Urinary bladder (tissue), 4 donors: ENCODE measurements around the gene ADTRP. TPM values are rescaled to one million over a fixed set of nuclear protein-coding genes. Genes with fewer than 3 reads are reported as not detected.

ENCODE experiments used
- DNase-seq: peaks from one replicate; pipeline ENCODE4 v3.0.0-alpha.2; 2015; ENCODE audit errors: extremely low spot score
- H3K27ac ChIP-seq: one replicate; pipeline ENCODE4 v1.5.1; 2013; ENCODE audit warnings: low read depth, mild to moderate bottlenecking, moderate library complexity
- H3K36me3 ChIP-seq: one replicate; pipeline ENCODE4 v1.6.1; 2013; ENCODE audit warnings: mild to moderate bottlenecking, moderate library complexity; ENCODE audit not compliant: insufficient read depth
- H3K4me1 ChIP-seq: one replicate; pipeline ENCODE4 v1.6.1; 2013; ENCODE audit warnings: mild to moderate bottlenecking, moderate library complexity; ENCODE audit not compliant: insufficient read depth
- H3K4me3 ChIP-seq: one replicate; pipeline ENCODE4 v1.5.1; 2013; ENCODE audit warnings: low read depth, low read length
- WGBS: extraction: QIAGEN DNeasy Blood & Tissue Kit; methylation state at CpG from one replicate; pipeline ENCODE4 v1.1.7; 2013; 5-methylcytosine and 5-hydroxymethylcytosine counted together
- polyA plus RNA-seq: library from polyadenylated mRNA; stranded (reverse); fragments of 200-250 nt; gene quantifications from one replicate; pipeline ENCODE4 v1.2.3, GENCODE V29; 2013
- total RNA-seq: library from RNA; depleted of rRNA; stranded (reverse); fragments of >200 nt; gene quantifications from one replicate; pipeline ENCODE4 v1.2.3, GENCODE V29; 2014
- donor health status: healthy with polysubstance abuse.
- donor health status: healthy.

The ADTRP gene
- total and polyA plus RNA-seq, 2 donors = 0.68 to 7.4 TPM

- Histone ChIP-seq H3K27ac (no peak overlapping the region), H3K36me3 (no peaks in the 10 kb centered on the region), H3K4me1 (no peaks in the 10 kb centered on the region), H3K4me3 (no peak overlapping the region)
- WGBS = 88% methylated on average over 11 of the region's 11 CpGs
- no peak for DNase-seq
Measured at GRCh38 chr6:11727998-11728961, 50.3 kb downstream of the ADTRP start.

DNA sequence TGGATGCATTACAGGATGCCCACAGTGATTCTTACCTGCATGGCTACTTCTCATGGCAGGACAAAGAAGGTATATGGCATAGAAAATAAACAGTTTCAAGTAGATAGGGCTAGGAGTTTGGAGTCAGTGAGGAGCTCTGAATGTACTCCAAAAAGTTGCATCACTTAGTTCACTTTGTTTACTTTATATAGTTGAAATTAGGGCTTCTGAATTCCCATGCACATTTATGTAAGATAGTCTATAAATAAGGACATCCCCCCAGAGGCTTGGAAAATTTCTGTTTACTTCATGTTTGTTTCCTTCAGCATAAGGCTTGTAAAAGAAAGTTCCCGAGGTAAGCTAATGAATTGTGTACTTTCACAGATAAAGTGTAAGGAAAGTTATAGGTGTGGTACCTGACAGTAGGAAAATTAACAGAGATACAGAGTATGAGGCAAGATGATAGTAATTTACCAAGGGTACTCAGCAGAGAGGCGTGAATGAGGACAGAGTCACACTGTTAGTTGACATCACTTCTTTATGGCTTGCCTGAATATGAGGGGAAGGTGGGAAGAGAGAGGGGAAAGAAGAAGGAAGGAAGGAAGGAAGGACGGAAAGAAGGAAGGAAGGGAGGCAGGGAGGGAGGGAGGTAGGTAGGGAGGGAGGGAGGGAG, 51.1 kb downstream of the ADTRP start:
- 66% methylated on average over 3 of the region's 3 CpGs for WGBS
- Histone ChIP-seq H3K4me1 (no peaks in the 10 kb centered on the region), H3K36me3 (no peaks in the 10 kb centered on the region), H3K27ac (no peak overlapping the region), H3K4me3 (no peak overlapping the region)
- DNase-seq = no peak

DNA sequence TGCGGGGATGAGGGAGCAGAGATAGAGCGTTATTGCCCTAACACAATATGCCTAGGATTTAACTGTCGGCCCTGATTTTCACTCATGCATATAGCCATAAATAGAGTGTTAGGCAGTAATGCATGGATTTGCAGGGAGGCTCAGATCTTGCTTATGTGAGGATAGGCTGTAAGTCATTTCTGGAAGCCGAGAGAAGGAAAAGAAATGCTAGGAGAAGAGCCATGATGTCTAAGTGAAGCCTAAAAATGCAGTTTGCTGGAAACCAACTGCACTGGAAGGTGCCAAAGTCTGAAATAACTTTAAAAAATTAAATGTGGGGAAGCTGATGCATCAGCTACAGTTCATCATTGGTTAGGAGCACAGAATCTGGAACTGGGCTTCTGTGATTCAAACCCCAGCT, 54.3 kb downstream of the ADTRP start:
- WGBS = 93% methylated on average over 4 of the region's 4 CpGs
- Histone ChIP-seq H3K36me3 (no peaks in the 10 kb centered on the region), H3K4me1 (no peaks in the 10 kb centered on the region), H3K4me3 (no peak overlapping the region), H3K27ac (no peak overlapping the region)
- DNase-seq = no peak

- Histone ChIP-seq H3K4me3 (no peak overlapping the region), H3K27ac (no peak overlapping the region), H3K4me1 (no peaks in the 10 kb centered on the region), H3K36me3 (no peaks in the 10 kb centered on the region)
- 89% methylated on average over 9 of the region's 9 CpGs for WGBS
- DNase-seq = no peak
Measured at GRCh38 chr6:11722805-11723631, 55.6 kb downstream of the ADTRP start.

DNA sequence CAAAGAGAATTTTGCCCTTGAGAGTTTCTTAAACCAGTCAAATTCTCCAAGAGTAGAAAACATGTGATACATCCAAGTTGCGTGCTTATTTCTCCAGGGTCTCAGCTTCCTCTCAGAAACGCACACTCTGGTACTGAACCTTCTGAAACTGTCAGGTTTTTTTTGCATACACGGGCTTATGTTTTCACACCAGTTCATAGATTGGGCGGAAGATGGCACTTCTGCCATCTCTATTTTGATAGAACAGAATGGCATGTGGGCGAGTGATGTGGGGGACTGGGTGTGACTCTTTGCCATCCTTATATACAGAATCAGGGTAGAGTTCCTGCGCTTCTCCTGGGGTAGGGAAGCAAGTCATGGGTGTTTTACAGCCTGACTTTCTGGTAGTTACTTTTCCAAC, 56.4 kb downstream of the ADTRP start:
- Histone ChIP-seq H3K36me3 (no peaks in the 10 kb centered on the region), H3K4me3 (no peak overlapping the region), H3K4me1 (no peaks in the 10 kb centered on the region), H3K27ac (no peak overlapping the region)
- 90% methylated on average over 6 of the region's 6 CpGs for WGBS
- no peak for DNase-seq

GRCh38 chr6:11718463-11718862, 60.1 kb downstream of the ADTRP start:
- no peak for DNase-seq
- H3K4me3 ChIP-seq = no peak overlapping the region
- H3K4me1 ChIP-seq = no peaks in the 10 kb centered on the region
- no peaks in the 10 kb centered on the region for H3K36me3 ChIP-seq
- no peak overlapping the region for H3K27ac ChIP-seq

DNA sequence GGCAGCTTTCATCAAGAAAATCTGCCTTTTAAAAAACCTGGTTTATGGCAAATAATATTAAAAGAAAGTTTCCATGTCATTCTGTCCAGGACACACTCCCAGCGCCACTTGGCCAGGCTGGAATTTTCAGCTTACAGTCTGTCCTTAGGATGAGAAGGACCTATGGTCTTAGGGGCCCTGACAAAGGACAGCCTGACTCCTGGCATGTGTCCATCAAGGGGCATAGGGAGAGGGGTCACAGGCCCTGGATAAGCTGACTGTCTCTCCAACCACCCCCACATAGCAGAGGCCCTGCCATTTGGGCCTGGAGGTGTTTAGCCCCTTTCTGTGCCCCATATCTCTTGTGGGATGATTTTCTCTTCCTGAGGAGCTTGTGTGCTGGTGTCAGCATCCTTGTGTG, 60.6 kb downstream of the ADTRP start:
- Histone ChIP-seq H3K36me3 (no peaks in the 10 kb centered on the region), H3K4me3 (no peak overlapping the region), H3K4me1 (no peaks in the 10 kb centered on the region), H3K27ac (no peak overlapping the region)
- WGBS = 100% methylated on average over 1 of the region's 1 CpG
- DNase-seq = no peak

GRCh38 chr6:11714798-11715285, 63.8 kb downstream of the ADTRP start:
- no peak overlapping the region for H3K4me3 ChIP-seq
- no peak overlapping the region for H3K27ac ChIP-seq
- no peaks in the 10 kb centered on the region for H3K4me1 ChIP-seq
- no peaks in the 10 kb centered on the region for H3K36me3 ChIP-seq
- DNase-seq = no peak

GRCh38 chr6:11714116-11714797, 64.3 kb downstream of the ADTRP start:
- 55% methylated on average over 6 of the region's 6 CpGs for WGBS
- Histone ChIP-seq H3K27ac (no peak overlapping the region), H3K36me3 (no peaks in the 10 kb centered on the region), H3K4me1 (no peaks in the 10 kb centered on the region), H3K4me3 (no peak overlapping the region)
- no peak for DNase-seq

- no peaks in the 10 kb centered on the region for H3K4me1 ChIP-seq
- no peak overlapping the region for H3K4me3 ChIP-seq
- DNase-seq = no peak
- no peak overlapping the region for H3K27ac ChIP-seq
- 85% methylated on average over 6 of the region's 6 CpGs for WGBS
- no peaks in the 10 kb centered on the region for H3K36me3 ChIP-seq
Measured at GRCh38 chr6:11712760-11713159, 65.8 kb downstream of the ADTRP start.

GRCh38 chr6:11711984-11712711, 66.5 kb downstream of the ADTRP start:
- H3K4me1 ChIP-seq = no peaks in the 10 kb centered on the region
- H3K4me3 ChIP-seq = no peak overlapping the region
- no peak overlapping the region for H3K27ac ChIP-seq
- no peaks in the 10 kb centered on the region for H3K36me3 ChIP-seq
- no peak for DNase-seq
- WGBS = 83% methylated on average over 10 of the region's 10 CpGs

- Histone ChIP-seq H3K4me1 (no peaks in the 10 kb centered on the region), H3K36me3 (no peaks in the 10 kb centered on the region), H3K4me3 (no peak overlapping the region), H3K27ac (no peak overlapping the region)
- DNase-seq = no peak
- 47% methylated on average over 21 of the region's 21 CpGs for WGBS
Measured at GRCh38 chr6:11711003-11711983, 67.3 kb downstream of the ADTRP start.
